ENCODE results near the gene CNN2. TPM values are rescaled to one million over a fixed set of nuclear protein-coding genes. Genes with fewer than 3 reads are reported as not detected.

CNN2 gene
- total and polyA plus RNA-seq, 12 donors: 6.9 to 64.9 (median 42.7) TPM

- peak overlapping the region in 1 of 4 donors; percentile 35 for H3K4me3 ChIP-seq
- peak in 6 of 7 donors; percentile 79 to 92 (median 82) for DNase-seq
- intact Hi-C loops (cut with DNase I): no loop called here
These were observed 55.9 kb downstream of the CNN2 start for GRCh38 chr19:1082165-1082927.

GRCh38 chr19:1082928-1083816 is 56.8 kb downstream of the CNN2 start:
- Histone ChIP-seq H3K36me3 (replicated peaks in 1 of 2) (peaks cover 0 to 6% of the 10 kb centered on the region in 2 donors), H3K9me3 (replicated peaks in 1 of 3) (no peaks in the 10 kb centered on the region), H3K4me3 (peak overlapping the region in 1 of 4 donors; percentile 35), H3K27ac (no peak overlapping the region), H3K4me1 (replicated peaks in 1 of 2) (peaks cover 5 to 10% of the 10 kb centered on the region in 2 donors), H3K27me3 (no peaks in the 10 kb centered on the region)
- WGBS, 4 donors: 62 to 87% (median 71%) methylated on average over 33 to 59 of the region's 59 CpGs
- peak in 1 of 7 donors; percentile 18 for DNase-seq
- TF ChIP-seq POLR2A (IDR thresholded peaks at IDR 0.05) (no peak), CTCF (IDR thresholded peaks at IDR 0.05) (no peak)
- intact Hi-C loops (cut with DNase I): no loop called here

More at GRCh38 chr19:1082165-1082927, 55.9 kb downstream of the CNN2 start:
- Histone ChIP-seq H3K9me3 (replicated peaks in 1 of 3) (no peaks in the 10 kb centered on the region), H3K4me1 (replicated peaks in 1 of 2) (peaks cover 5 to 10% of the 10 kb centered on the region in 2 donors), H3K27ac (no peak overlapping the region), H3K27me3 (no peaks in the 10 kb centered on the region), H3K36me3 (replicated peaks in 1 of 2) (no peaks in the 10 kb centered on the region)
- no peak for TF ChIP-seq CTCF (IDR thresholded peaks at IDR 0.05)
- no peak for TF ChIP-seq POLR2A (IDR thresholded peaks at IDR 0.05)
- WGBS, 4 donors: 21 to 58% (median 32%) methylated on average over 11 to 50 of the region's 51 CpGs

- Histone ChIP-seq H3K36me3 (replicated peaks in 1 of 2) (peaks cover 0 to 15% of the 10 kb centered on the region in 2 donors), H3K4me3 (no peak overlapping the region), H3K9me3 (replicated peaks in 1 of 3) (no peaks in the 10 kb centered on the region), H3K27ac (no peak overlapping the region), H3K4me1 (replicated peaks in 1 of 2) (peaks cover 5 to 14% of the 10 kb centered on the region in 2 donors), H3K27me3 (no peaks in the 10 kb centered on the region)
- WGBS, 4 donors: 81 to 89% (median 85%) methylated on average over 32 to 43 of the region's 43 CpGs
- intact Hi-C loops (cut with DNase I): no loop called here
- TF ChIP-seq CTCF (IDR thresholded peaks at IDR 0.05) (no peak), POLR2A (IDR thresholded peaks at IDR 0.05) (no peak)
- DNase-seq: no peak
These were observed 57.8 kb downstream of the CNN2 start for GRCh38 chr19:1084024-1084868.
